Uterus (tissue), 2 donors: ENCODE measurements around the gene LCORL.

Source experiments
- POLR2A ChIP-seq, 2 donors: fragments of 450-650 bp; IDR thresholded peaks; one replicate each; pipeline ENCODE4 v1.6.1; 2016; ENCODE audit warnings: antibody characterized with exemption in 2 of 2, mild to moderate bottlenecking in 1 of 2, moderate library complexity in 1 of 2
- TF ChIP-seq, protein P1 (sequence below), 4 experiments: fragments of 200-600 bp in 2 of 4; fragments of 450-650 bp in 2 of 4; sonication (generic) in 2 of 4; IDR thresholded peaks; one replicate each; pipeline ENCODE4 v1.5.1; 2016 to 2019; ENCODE audit warnings: antibody characterized with exemption in 4 of 4, mild to moderate bottlenecking in 2 of 4, moderate library complexity in 1 of 4

DNA sequence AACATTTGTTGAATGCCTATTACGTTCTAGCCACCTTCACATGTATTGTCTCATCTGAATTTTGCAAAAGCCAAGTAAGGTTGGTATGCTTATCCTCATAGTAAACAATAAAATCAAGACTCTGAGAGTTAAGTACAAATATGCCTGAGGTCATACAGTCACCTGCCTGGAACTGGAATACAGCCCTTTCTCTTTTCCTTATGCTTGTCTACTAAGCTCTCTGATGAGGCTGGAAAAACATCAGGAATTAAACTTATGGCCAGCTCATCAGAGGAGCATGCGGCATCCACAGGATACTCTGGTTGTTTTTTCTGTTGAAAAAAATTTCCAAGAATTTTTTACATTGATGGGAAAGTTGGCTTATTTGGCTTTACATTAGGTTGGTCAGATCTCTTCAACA lies 175.3 kb downstream of the LCORL start:
- TF ChIP-seq, protein P1, sequence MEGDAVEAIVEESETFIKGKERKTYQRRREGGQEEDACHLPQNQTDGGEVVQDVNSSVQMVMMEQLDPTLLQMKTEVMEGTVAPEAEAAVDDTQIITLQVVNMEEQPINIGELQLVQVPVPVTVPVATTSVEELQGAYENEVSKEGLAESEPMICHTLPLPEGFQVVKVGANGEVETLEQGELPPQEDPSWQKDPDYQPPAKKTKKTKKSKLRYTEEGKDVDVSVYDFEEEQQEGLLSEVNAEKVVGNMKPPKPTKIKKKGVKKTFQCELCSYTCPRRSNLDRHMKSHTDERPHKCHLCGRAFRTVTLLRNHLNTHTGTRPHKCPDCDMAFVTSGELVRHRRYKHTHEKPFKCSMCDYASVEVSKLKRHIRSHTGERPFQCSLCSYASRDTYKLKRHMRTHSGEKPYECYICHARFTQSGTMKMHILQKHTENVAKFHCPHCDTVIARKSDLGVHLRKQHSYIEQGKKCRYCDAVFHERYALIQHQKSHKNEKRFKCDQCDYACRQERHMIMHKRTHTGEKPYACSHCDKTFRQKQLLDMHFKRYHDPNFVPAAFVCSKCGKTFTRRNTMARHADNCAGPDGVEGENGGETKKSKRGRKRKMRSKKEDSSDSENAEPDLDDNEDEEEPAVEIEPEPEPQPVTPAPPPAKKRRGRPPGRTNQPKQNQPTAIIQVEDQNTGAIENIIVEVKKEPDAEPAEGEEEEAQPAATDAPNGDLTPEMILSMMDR (IDR thresholded peaks at IDR 0.05): no peak
- no peak for TF ChIP-seq POLR2A (IDR thresholded peaks at IDR 0.05)
